GM12878 (cell line): ENCODE data around the gene USP36. TPM values are rescaled to one million over a fixed set of nuclear protein-coding genes. Genes with fewer than 3 reads are reported as not detected.

Source experiments
- BMI1 ChIP-seq: fragments of 450-650 bp; IDR thresholded peaks from 2 replicates; pipeline ENCODE4 v1.6.1; 2016; ENCODE audit warnings: mild to moderate bottlenecking, moderate library complexity, borderline replicate concordance
- BRCA1 ChIP-seq: IDR thresholded peaks from 2 replicates; pipeline ENCODE4 v1.6.1; 2011; ENCODE audit warnings: low read depth, low read length, improper control_type of control experiment
- EED ChIP-seq: sonication (generic); IDR thresholded peaks from 2 replicates; pipeline ENCODE4 v1.6.1; 2016; ENCODE audit warnings: antibody characterized with exemption, low read depth
- NBN ChIP-seq: fragments of 450-650 bp; IDR thresholded peaks from 2 replicates; pipeline ENCODE4 v1.6.1; 2016
- POLR2AphosphoS5 ChIP-seq: IDR thresholded peaks from 2 replicates; pipeline ENCODE4 v1.6.1; 2011; ENCODE audit warnings: mild to moderate bottlenecking, low read length, inconsistent platforms
- RAD21 ChIP-seq: IDR thresholded peaks from 2 replicates; pipeline ENCODE4 v1.6.1; 2011; ENCODE audit warnings: mild to moderate bottlenecking, low read depth, low read length, moderate library complexity; ENCODE audit not compliant: insufficient read depth
- REST ChIP-seq: IDR thresholded peaks from 2 replicates; pipeline ENCODE4 v1.6.1; 2012; ENCODE audit warnings: mild to moderate bottlenecking, low read depth, low read length
- TBL1XR1 ChIP-seq: IDR thresholded peaks from 2 replicates; pipeline ENCODE4 v1.6.1; 2012; ENCODE audit warnings: low read depth, low read length, improper control_type of control experiment
- USF2 ChIP-seq: IDR thresholded peaks from 2 replicates; pipeline ENCODE4 v1.6.1; 2011; ENCODE audit warnings: low read depth, low read length, improper control_type of control experiment, borderline replicate concordance
- WRNIP1 ChIP-seq: IDR thresholded peaks from 2 replicates; pipeline ENCODE4 v1.6.1; 2011; ENCODE audit warnings: low read depth, low read length, improper control_type of control experiment, borderline replicate concordance
- ZNF217 ChIP-seq: fragments of 450-650 bp; IDR thresholded peaks from 2 replicates; pipeline ENCODE4 v1.6.1; 2017; ENCODE audit warnings: antibody characterized with exemption, mild to moderate bottlenecking
- ZNF274 ChIP-seq: IDR thresholded peaks from one replicate; pipeline ENCODE4 v1.8.0; 2011; ENCODE audit not compliant: insufficient read length, insufficient read depth
- polyA plus RNA-seq, 11 experiments: library from polyadenylated mRNA; depleted of rRNA in 4 of 11; unstranded in 6 of 11; stranded (reverse) in 5 of 11; fragments of >200 nt; fragmentation: Nextera tagmentation in 4 of 11; fragmentation: Illumina TruSeq in 1 of 11; extraction: Ambion mirVana in 4 of 11; extraction: Trizol in 1 of 11; gene quantifications; 1 replicate in 1 of 11; 2 replicates in 10 of 11; pipeline versions ENCODE4 v1.2.1 to v1.2.3, GENCODE V29; 2011 to 2016; ENCODE audit warnings: inconsistent platforms in 2 of 11, missing spikeins in 2 of 11, low read depth in 1 of 11
- total RNA-seq, 4 experiments: library from RNA; depleted of rRNA in 3 of 4; stranded (reverse); fragments of >200 nt in 3 of 4; fragmentation: Illumina TruSeq in 1 of 4; extraction: Trizol in 1 of 4; gene quantifications; 2 replicates each; pipeline versions ENCODE4 v1.2.1 to v1.2.3, GENCODE V29; 2013 to 2021

USP36 gene
- total and polyA plus RNA-seq, 10 of the 15 experiments (the other 5 are each of a cell fraction or from before 2014, with no cell fraction given) = 7.2 to 65.7 (median 33.6) TPM

DNA sequence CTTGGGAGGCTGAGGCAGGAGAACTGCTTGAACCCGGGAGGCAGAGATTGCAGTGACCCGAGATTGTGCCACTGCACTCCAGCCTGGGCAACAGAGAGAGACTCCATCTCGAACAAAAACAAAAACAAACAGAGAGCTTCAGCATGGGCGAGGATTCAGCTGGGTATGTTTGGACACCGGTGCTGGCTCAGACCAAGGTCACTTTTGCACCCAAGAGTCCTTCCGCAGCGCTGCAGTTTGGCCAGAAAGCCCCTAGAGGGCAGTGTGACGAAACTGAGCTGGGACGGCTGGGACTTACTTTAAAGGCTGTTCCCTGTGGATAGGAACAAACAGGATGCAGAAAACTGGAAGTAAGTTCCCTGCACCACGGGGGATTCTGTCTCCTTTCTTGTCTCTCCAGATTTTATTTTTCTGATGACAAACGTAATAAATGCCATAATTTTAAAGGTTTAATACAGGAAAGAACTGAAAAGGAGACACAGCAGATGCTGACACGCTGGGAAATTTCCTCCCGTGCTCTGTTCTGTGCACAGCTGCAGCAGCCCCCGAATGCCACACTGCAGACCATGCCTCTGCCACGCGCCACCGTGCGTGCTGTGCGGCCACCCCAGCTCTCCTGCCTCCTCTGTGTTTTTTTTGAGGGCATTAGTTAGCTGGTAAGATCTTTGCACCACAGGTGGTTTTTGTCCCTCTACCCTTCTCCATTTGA lies 25.2 kb upstream of the USP36 start (continued):
- TF ChIP-seq REST = peak; percentile 43; the same call in 1 of the 2 replicates
- peak; percentile 77 for TF ChIP-seq RAD21
- TF ChIP-seq ZNF217 = no peak
- no peak for TF ChIP-seq NBN
- TF ChIP-seq TBL1XR1 = no peak
- no peak for TF ChIP-seq POLR2AphosphoS5
- TF ChIP-seq BMI1 = no peak
- no peak for TF ChIP-seq BRCA1
- TF ChIP-seq USF2 = no peak
- TF ChIP-seq EED = no peak
- TF ChIP-seq WRNIP1 = no peak
- TF ChIP-seq ZNF274 = no peak
